ENCODE measurements around the gene ELL. TPM values are rescaled to one million over a fixed set of nuclear protein-coding genes. Genes with fewer than 3 reads are reported as not detected.
"Not testable (repeated sequence)": the region's sequence is repeated elsewhere in the genome, so short reads cannot be mapped to it uniquely, and the experiment has no call there.

Gene ELL
- total RNA-seq, 4 donors from 2014 or later, result 21.8 to 30.8 (median 27.3) TPM

- DNase-seq, result no peak
- H3K4me3 ChIP-seq, result no peak overlapping the region
- no peak overlapping the region for H3K27ac ChIP-seq
- in situ Hi-C loops (cut with MboI; ENCODE audit: low sequenced_read_pairs in 4 of 4), result no loop called here
- TF ChIP-seq CTCF (IDR thresholded peaks at IDR 0.05 in 4 of 5, conservative IDR thresholded peaks at IDR 0.05 in 1 of 5) (no peak), POLR2A (IDR thresholded peaks at IDR 0.05) (no peak)
- no peak for ATAC-seq
- no peaks in the 10 kb centered on the region for H3K9me3 ChIP-seq
- intact Hi-C loops (cut with DNase I; ENCODE audit: low total_unique reads), result no loop called here
- H3K36me3 ChIP-seq, result peaks cover 0 to 4% of the 10 kb centered on the region in 2 donors
- peaks cover 0 to 4% of the 10 kb centered on the region in 2 donors for H3K4me1 ChIP-seq
- no peaks in the 10 kb centered on the region for H3K27me3 ChIP-seq
Observed at GRCh38 chr19:18526316-18526715, 4.4 kb upstream of the ELL start.

- intact Hi-C loops (cut with DNase I; ENCODE audit: low total_unique reads) (loop anchor here (2.0 to 5.0 kb wide), 2 partner anchors 19 to 247 kb away; partner anchors contain the start of gene FKBP8), in situ Hi-C loops (cut with MboI; ENCODE audit: low sequenced_read_pairs in 4 of 4) (no loop called here)
- Histone ChIP-seq H3K36me3 (no peaks in the 10 kb centered on the region), H3K9me3 (no peaks in the 10 kb centered on the region), H3K27ac (no peak overlapping the region), H3K27me3 (no peaks in the 10 kb centered on the region), H3K4me1 (peaks cover 15 to 19% of the 10 kb centered on the region in 2 donors), H3K4me3 (no peak overlapping the region)
- TF ChIP-seq POLR2A (IDR thresholded peaks at IDR 0.05), result no peak
- TF ChIP-seq CTCF (IDR thresholded peaks at IDR 0.05 in 4 of 5, conservative IDR thresholded peaks at IDR 0.05 in 1 of 5), result no peak
- no peak for ATAC-seq
- DNase-seq, result no peak
Observed at GRCh38 chr19:18523841-18524240, 2.0 kb upstream of the ELL start.

GRCh38 chr19:18522862-18523440 lies 1.1 kb upstream of the ELL start:
- H3K36me3 ChIP-seq; H3K9me3 ChIP-seq; H3K27me3 ChIP-seq; ATAC-seq; DNase-seq; in situ Hi-C loops (cut with MboI; ENCODE audit: low sequenced_read_pairs in 4 of 4): not testable (repeated sequence)
- Histone ChIP-seq H3K4me1 (peaks cover 24 to 27% of the 10 kb centered on the region in 2 donors), H3K27ac (peak overlapping the region; percentile 49 to 71 (median 54)), H3K4me3 (peak overlapping the region in 2 of 4 donors; percentile 17 to 34)
- intact Hi-C loops (cut with DNase I; ENCODE audit: low total_unique reads), result loop anchor here (1.0 to 5.0 kb wide), 4 partner anchors 20 to 246 kb away; partner anchors contain the start of genes FKBP8, KXD1 and UBA52

- peak overlapping the region; percentile 85 to 99 (median 95) for H3K4me3 ChIP-seq
- peak overlapping the region; percentile 97 to 100 (median 98) for H3K27ac ChIP-seq
- intact Hi-C loops (cut with DNase I; ENCODE audit: low total_unique reads) (loop anchor here (1.0 to 5.0 kb wide), 4 partner anchors 21 to 245 kb away; partner anchors contain the start of genes FKBP8, KXD1 and UBA52), in situ Hi-C loops (cut with MboI; ENCODE audit: low sequenced_read_pairs in 4 of 4) (no loop called here)
- TF ChIP-seq POLR2A (IDR thresholded peaks at IDR 0.05) (peak in 1 of 2 donors; percentile 32), CTCF (IDR thresholded peaks at IDR 0.05 in 4 of 5, conservative IDR thresholded peaks at IDR 0.05 in 1 of 5) (peak in 1 of 5 experiments; percentile 40)
- H3K36me3 ChIP-seq, result no peaks in the 10 kb centered on the region
- H3K4me1 ChIP-seq, result peaks cover 27 to 29% of the 10 kb centered on the region in 2 donors
- no peaks in the 10 kb centered on the region for H3K27me3 ChIP-seq
- H3K9me3 ChIP-seq, result no peaks in the 10 kb centered on the region
- peak; percentile 100 for DNase-seq
- ATAC-seq, result peak; percentile 73 to 74
Observed at GRCh38 chr19:18522124-18522861, 423 bp upstream of the ELL start.
